GM19395 (cell line): ENCODE measurements around the gene MAML3.

ENCODE experiments used
- ATAC-seq: cut with Tn5 transposase; IDR thresholded peaks from one replicate; pipeline ENCODE4 v1.9.1; 2021; ENCODE audit warnings: mild to moderate bottlenecking, moderate library complexity; ENCODE audit not compliant: unreplicated experiment

The MAML3 gene

DNA sequence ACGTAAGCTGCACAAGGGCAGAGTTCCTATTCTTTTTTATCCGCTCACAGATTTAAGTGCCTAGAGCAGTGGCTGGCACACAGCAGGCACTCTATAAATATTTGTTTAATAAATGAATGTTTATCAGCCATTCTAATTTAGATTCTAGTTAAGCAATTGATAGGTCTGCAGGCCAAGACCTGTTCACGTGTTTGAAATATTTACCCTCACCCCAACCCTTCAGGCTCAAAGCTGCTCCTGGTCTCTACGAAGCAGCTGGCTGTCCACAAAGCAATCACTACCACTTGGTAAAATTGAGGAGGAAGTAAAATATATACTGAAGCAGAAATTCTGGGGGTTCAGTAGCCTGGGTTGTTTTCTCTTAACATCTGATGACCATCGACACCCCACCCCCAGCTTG, 330.2 kb downstream of the MAML3 start:
- ATAC-seq, result no peak

DNA sequence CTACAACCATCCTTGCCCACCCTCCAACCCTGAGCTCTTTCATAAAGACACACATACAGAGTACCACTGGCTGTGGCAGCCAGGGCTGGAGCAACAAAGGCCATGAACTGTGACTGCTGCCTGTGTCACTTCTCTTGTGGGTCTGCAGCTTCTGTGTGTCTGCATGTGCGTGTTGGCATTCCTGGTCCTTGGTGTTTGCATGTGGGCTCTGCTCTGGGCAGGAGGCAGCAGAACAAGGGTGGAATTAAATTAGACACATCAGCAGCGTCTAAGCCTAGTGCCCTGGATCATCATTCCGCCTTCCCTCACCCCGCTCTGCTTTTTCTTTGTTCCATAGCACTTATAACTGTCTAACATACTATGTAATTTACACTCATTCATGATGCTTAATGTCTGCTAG, 330.6 kb downstream of the MAML3 start:
- ATAC-seq, result no peak

DNA sequence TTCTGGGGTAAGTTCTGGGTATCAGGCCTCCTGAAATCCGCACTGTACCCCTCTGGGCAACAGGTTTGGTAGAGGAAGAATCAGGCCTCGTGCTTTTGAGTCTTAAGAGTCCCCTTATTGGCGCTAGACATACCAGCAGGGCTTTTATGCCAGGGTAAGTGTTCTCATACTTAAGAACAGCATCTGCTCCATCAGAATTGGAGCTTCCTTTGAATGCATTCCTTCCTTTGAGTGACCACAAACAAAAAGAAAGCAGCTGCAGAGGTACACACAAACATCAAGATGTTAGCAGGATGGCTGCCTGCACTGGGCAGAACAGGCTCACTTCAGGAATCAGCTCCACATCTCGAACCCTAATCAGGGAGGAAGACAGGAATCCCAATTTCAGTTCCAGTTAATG, 331.6 kb downstream of the MAML3 start:
- no peak for ATAC-seq

DNA sequence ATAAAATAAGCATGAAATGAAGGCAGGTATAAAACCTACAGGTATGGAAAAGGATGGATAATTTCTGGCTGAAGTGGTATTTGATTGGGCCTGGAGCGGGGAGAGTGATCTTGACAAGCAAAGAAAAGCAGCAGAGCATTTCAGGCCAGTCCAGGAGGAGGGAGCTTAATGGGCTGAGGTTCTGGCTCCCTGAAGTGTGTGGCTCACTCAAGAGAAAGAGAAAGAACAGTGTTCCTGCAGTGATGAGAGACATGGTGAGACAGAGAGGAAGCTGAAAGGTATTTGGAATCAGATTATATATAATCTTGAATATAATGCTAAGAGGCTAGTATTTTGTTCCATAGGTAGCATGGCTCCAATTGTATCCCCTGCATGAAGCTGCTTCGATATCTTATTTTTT, 334.9 kb downstream of the MAML3 start:
- no peak for ATAC-seq

DNA sequence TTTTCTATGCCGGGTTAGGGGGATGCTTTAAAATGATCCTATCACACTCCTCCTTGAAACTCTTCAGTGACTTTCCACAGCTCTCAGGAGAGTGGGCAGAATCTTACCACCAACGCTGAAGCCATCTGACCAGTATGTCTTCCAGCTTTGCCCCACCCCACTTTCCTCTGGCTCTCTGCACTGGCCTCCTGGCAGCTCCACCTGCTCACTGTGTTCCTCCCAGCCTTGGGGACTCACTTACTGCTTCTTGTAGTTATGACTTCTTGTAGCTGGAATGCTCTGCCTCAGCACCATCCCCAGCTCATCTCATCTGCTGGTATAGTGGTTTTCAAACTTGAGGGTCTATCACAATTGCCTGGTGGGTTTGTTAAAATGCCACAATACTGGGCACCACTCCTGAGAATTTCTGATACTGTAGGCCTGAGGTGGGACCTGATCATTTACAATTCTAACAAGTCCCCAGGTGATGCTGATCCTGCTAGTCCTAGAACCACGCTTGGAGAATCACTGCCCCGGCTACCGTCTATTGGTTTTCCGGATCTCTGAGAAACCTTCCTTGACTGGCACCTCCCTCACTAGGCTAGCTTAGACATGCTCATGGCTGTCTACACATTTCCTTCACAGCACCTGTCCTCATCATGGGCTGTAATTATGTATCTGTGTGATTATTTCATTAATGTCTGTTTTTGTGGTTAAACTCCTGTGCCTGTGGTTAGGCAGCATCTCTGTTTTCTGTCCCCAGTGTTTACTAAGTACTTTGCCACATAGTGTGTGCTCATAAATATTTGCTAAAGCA, 336.1 kb downstream of the MAML3 start:
- no peak for ATAC-seq

DNA sequence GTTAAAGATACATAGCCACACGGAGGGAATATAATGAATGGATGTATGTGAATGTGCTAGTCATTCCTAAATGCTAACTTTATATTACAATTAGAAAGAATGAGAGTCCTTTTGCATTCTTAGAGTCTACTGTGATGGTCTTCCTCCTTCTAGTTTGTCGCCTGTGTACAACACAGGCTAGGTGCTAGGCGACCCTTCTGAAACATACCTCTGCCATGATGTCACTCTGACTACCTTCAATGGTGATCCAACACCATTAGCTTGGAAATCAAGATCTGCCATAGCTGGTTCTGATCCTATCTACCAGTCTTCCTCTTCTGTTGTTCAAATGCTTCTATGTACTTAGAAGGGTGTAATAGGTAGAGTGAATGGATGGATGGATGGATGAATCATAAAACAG, 337.1 kb downstream of the MAML3 start:
- no peak for ATAC-seq

DNA sequence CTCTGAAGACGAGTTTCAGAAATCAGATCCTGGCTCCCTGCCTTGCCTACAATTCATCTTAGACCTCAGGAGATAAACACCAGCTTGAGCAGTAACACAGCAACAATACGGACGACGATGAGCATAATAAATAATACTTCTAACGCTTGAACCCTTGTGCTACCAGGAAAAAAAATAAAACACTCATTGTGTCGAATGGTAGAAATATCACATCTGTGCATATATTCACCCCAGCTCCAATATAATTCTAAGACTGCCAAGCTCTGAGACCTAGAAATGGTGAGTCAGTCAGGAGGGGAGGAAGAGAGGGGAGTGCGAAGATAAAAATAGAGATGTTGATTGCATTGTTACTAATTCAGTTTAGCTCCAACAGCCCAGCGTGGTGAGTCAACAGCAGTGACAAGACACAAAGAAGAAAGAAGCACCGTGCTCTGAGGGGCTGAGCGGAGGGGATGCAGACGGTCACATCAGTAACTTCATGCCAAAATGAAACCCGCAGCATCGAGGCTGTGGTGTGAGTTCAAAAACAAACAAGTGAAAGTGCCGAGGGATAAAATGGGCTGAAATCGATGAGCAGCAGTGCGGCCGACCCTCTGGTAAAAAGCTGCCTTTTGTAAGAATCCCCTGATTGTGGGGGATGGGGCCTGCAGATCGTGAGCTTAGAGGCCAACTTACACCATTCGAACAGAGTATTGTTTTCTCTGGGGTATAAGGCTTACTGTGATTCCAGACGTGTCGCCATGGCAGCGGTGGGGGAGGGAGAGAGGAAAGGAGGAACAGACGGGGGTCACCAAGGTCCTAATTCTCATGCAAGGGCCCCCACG, 338.0 kb downstream of the MAML3 start:
- no peak for ATAC-seq

DNA sequence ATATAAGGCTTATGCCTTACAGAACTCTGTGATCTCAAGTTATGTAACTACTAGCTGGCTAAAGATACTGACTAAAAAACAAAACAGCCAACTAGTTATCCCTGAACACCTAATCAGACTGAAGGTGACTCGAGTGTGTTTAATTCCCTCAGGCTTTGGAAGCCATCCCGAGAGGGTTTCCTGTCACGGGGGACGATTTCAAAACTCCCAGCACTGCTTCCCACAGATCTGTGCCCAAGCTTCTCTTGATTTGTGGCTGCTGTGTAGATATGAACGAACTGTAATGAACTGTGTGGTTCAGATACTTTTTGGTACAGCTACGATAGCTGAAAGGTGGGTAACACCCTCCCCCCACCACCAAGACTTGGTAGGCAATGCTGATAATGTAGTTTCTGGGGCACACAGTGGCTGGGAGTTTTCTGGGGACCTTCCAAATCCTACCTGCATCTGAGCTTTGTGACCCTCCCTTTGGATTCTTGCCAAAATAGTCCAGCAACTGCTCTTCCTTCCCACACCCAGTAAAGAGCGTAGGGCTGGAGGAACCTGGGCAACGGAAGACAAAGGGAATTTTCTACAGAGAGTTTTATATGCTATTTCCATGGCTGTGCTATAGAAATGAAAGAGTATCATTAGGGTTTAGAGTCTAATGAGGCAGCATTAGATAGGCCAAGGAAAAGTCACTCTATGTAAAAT, 339.5 kb downstream of the MAML3 start:
- ATAC-seq, result no peak

DNA sequence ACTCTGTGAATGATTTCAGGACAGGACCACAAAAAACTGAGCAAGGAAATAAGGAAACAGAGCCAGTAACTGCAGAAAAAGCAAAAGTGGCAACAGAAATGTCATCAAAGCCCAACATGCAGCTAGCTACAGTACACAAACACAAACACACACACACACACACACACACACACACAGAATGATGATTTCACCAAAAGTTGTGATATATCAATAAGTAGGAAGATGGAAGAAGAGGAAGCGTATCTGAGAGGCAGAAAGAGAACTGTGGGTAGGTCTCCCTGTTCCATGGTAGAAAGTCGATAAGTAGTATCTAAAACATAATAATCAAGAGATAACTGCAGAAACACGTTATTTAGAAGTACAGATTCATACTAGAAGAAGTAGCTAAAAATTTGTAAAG, 340.1 kb downstream of the MAML3 start:
- ATAC-seq, result no peak

DNA sequence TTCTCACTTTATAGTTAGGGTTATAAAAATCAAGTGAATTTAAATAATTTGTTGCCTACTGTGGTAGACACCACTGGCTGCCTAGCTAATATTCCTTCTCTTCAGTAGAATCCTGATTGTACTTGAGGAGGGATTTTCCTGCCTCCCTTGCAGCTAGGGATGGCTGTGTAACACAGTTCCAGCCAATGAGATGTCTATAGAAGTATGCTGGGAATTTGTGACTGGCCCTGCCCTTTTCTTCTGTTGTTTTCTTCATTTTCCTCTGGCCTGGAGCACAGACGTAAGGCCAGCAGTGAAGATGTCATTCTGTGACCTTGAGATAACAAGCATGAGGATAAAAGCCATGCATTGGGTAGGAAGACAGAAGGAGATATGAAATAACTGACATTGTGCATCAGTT, 343.3 kb downstream of the MAML3 start:
- ATAC-seq, result no peak

DNA sequence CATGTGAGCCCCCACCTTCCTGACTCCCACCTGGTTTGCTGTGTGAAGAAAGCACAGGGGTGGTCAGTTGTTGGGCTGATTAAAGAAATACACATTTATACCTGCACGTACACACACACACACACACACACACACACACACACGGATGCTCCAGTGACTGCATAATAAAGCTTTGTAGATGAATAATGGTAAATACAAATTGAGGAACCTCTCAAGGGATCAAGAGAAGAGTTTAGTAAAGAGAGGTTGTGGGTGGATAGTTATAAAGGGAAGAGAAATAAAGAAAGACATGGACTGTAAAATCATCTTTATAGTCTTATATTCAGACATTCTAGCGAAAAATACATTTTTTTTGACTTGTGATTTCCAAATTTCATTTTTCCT, 344.2 kb downstream of the MAML3 start:
- ATAC-seq, result no peak

DNA sequence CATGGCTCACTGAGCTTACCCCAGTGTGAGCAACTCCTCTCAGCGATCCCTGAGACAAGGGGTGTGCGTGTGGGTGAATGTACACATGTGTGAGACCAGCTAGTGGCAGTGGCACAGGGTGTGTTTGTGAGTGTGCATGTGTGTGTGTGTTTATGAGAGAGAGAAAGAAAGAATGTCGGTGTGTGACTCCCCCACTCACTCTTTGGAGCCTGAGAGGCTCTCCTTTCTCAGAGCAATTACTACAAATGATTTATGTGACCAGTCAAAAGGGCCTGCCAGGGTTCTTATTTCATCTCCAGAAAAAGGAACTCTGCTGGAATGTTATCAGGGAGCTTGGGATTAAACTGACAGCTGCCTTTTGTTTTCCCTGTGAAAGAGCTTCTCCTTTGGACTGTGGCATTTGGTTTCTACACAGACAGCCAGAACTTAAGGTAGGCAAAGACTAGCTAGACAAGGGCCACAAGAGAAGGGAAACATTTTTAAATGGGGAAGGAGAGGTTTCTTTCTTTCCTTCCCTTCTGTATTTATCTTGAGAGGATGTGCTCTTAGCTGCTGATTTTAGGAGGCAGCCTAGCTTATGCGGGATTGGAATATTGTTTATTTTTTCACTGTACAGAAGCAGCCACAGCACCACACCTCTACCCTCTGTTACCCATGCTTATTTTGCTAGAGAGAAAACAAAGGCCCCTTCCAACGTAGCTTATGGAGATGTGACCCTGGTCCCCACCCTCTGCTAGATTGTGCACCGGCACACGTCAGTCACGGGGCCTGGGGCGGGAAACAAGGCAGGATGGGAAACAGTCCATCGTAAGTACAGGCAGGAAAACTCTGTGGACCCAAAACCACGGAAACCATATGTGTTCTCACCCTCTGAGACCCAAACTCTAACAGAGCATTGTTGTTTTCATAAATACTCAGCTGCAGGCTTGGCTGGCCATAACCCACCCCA, 344.9 kb downstream of the MAML3 start:
- ATAC-seq, result no peak

DNA sequence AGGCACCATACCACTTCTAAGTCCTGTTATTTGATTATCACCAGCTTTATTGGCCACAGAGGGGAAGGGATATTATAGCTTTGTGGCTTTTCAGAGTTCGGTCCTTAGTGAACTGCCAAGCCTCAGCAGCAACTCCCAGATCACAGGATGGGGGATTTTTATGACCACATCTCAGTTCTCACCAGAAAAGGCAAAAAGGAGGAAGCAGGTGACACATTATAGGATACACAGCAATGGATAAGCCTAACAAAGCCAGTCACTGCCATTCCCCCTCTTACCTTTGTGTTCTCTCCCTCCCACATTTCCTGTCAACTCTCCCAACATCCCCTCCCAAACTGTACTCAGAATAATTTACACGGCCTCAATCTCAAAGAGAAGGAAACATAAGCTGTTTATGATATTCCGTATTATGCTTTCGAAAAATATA, 345.6 kb downstream of the MAML3 start:
- ATAC-seq, result no peak

DNA sequence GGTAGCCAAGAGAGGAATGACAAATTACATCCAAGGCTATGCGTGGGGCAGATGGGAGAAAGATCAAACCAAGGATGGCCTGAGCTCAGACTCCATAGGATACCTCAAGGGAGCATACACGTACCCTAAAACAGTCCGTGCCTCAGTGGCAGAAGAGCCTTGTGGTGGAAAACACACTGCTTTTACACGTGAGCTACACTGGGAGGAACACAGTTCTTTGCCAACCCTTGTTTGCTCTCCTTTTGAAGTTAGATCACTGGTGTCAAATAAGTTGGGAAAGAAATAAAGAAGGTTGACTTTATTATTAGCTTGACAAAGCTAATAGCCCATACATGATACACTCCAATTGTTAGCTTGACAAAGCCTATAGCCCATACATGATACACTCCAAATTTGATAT, 346.5 kb downstream of the MAML3 start:
- no peak for ATAC-seq

DNA sequence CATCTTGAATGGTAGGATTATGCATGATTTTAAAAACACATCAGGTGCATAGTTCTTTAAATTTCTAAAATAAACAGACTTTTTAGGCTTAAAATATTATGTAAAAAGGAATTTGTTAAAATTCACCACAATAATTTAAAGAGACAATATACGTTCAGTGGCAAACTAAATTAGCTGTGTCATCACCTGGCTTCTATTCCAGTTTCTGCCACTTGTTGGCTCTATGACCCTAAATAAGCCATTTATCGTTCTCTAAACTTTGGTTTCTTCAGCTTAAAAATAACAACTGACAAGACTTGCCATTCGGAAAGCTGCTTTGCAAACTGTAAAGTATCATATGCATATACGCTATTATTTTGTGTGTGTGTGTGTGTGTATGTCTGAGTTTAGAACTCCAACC, 347.1 kb downstream of the MAML3 start:
- no peak for ATAC-seq

DNA sequence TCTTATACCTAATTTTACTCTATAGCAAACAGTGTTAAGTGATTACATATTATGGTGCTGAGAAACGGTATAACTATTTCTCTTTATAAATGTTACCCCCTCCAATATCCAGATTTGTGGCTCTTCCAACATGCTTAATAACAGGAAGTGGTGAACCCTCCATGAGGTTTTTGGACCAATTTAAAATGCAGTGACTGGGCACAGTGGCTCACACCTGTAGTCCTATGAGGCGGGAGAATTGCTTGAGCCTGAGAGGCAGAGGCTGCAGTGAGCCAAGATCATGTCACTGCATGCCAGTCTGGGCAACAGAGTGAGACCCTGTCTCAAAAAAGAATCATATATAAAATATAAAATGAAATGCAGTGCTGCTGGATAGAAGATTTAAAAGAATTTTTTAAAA, 351.1 kb downstream of the MAML3 start:
- no peak for ATAC-seq

DNA sequence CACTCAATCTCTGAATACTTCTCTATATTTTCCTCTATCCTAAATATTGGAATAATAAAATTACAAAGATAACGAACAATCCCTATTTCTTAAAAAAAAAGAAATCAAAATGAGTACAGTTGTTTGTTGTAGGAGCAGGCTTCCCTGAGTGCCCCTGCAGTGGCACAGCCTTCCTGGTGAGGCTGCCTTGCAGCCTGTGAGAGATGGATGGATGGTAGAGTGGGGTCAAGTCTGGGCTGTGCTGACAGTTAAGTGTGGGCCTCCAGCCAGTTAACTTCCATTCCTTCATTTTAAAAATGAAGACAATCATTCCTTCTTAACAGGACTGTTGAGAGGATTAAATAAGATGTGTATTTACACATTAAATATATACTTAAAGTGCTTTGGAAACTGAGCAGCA, 351.5 kb downstream of the MAML3 start:
- ATAC-seq, result no peak

DNA sequence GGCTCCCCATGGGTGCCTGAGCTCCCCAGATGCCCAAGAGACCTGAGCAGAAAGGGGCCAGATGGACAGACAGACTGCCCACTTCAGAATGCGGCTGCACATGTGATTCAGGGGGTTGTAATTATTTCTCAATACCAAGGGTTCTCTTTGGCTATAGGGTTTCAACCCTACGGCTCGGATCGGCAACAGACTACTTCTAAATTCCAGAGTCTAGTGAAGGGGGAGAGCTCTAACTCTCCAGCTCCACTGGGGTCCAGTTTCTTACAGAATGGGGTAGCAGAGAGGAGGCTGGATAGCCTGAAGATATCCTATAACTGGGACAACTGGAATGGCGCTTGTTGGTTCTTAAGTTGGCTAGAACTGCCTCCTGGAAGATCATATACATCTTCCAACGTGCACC, 352.1 kb downstream of the MAML3 start:
- ATAC-seq, result no peak

DNA sequence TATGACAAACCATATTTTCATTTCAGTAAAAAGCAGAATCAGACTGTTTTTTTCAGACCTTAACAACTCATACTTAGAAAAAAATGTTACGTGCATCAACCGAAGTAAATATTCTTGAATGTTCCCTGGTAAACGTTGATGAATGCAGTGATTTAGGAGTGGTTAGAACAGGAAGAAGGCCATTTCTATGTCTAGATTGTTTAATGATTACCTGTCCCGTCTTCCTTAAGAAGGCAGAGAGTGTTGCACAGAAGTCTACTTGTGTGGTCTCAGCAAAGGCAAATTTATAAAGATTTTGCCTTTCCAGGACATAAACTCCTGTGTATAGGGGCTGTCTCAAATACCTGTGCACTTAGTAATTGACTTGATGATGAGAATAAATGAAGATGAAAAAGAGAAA, 353.9 kb downstream of the MAML3 start:
- no peak for ATAC-seq

DNA sequence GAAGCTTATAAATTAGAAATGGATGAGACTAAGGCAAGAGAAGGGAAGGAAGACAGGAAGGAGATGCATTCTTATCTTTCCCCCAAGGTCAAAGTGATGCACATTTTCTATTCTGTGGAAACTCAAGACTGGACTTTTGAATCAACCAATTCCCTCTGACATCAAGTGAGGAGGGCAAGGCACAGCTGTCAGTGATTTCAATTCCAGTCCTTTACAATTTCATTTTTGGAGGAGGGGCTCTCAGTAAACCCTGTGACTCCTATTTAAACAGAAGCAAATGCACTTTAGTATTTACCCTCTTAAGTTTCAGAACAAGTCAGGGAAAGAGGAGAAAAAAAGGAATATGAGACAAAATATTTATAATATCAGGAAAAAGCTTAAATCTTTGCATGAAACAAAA, 354.4 kb downstream of the MAML3 start:
- no peak for ATAC-seq

DNA sequence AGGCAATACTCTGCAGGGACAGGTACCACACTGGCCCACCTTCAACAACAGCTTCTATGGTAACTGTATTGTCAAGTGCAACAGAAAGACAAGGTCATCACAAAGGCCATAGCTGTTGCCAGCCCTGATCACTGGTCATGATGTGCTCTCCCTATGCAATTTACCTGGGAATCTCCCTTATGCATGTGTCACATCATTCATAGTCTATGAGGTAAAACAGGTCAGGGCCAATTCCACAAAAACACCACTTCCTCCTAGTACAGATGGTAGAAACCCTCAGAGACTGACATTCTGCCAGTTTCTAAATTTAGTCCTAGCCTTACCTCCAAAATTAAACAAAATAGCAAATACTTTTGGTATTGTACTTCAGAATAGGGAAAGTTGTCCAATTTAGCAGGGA, 355.5 kb downstream of the MAML3 start:
- no peak for ATAC-seq
